Tongue (tissue), 2 donors: ENCODE measurements around the gene WLS. TPM values are rescaled to one million over a fixed set of nuclear protein-coding genes. Genes with fewer than 3 reads are reported as not detected.
"Not testable (repeated sequence)": the region's sequence is repeated elsewhere in the genome, so short reads cannot be mapped to it uniquely, and the experiment has no call there.

ENCODE experiments used
- DNase-seq: peaks from one replicate; pipeline ENCODE4 v3.0.0-alpha.2; 2015
- total RNA-seq: library from RNA; depleted of rRNA; stranded (reverse); fragments of >200 nt; gene quantifications from one replicate; pipeline ENCODE4 v1.2.3, GENCODE V29; 2014

The WLS gene
- total RNA-seq, 1 donor from 2014 or later = 140 TPM

DNA sequence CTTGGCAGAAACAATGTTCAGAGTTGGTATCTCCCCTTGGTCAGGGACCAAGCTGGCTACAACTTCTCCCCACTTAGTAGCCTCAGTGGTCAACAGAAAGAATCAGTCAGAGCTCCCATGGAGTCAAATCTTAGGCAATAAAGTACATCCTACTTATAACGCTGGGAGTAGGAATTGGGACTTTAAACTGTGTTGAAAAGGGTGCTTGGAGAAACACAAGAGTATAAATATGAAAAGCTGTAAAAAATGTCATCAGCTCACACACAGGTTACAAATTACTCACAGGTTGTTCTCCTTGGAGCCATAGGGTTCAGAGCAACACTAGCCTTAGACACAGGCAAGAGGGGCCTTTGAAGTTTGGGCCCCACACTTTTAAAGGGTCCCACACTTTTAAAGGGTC, 67.4 kb downstream of the WLS start:
- no peak for DNase-seq

DNA sequence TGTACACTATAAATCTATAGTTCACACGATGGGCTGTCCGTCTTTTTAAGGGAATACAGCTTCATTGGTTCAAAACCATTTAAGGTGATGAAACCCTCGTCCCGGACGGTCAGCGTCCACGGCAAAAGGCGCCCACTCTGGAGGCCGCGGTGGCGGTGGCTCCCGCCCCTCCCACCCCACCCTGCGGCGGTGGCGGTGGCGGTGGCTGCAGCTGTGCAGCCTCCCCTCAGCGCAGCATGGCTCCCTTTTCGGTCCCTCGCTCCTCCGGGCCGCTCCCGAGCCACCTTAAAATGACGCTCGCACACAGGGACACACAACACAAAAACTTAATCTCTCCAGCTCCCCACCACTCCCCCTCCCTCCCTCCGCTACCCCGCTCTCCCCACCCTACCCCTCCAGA, 69.1 kb downstream of the WLS start:
- DNase-seq = no peak

GRCh38 chr1:68162761-68163160, 69.6 kb downstream of the WLS start:
- no peak for DNase-seq

- not testable (repeated sequence) for DNase-seq
Measured at GRCh38 chr1:68161672-68162071, 70.7 kb downstream of the WLS start.

DNA sequence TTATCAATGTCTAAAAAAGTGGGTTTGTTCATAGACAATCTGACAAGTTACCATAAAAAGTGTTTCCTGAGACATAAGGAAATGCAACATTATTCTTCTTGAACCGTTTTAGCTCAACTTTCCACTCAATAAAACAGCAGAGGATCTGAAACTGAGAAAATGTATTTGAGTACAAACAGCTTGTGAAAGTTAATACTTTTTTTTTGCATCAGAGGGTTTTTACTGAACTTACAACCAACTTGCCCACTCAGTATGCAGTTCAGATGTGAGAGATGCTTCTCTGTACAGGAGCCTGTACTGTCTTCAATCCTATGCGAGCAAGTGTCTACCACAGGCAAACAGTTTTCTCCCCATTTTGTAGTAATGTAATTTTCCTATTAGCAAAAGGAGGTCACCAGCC, 71.4 kb downstream of the WLS start:
- DNase-seq = not testable (repeated sequence)

DNA sequence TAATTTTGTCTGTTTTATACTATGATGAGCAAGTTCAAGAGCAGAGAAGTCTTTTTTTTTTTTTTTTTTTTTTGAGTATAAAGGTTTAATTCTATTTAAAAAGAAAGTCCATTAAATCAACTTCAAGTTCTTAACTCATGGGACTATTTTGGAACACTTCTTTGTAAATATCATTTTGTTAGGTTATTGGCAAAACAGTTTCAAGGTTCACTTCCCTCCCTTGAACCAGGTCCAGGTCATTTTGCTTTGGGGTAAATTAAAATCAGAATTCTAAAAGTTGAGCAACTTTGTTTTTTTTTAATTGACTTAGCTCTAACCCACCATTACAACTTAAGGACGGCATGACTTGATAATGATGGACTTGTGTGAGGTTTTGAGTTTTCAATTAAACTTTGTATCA, 72.3 kb downstream of the WLS start:
- DNase-seq = no peak

DNA sequence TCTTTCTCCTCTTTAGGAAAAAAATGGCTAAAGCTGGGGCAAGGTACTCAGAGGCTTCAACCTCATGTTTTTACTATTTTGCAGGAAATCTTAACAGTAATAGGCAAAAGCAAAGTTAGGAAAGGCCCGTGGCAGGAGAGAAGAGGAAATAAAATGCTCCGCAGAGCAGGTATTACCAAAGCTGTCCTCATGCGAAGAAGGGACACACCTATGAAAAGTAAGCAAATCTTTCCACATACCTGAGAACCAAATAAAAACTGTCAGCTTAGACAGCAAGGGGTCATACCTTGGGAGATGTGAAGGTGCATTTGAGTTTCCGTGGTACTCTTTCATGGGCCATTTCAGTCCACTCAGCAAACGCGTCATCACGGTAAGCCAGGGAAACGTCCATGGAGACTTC, 73.5 kb downstream of the WLS start:
- DNase-seq = no peak

- DNase-seq = no peak
Measured at GRCh38 chr1:68157416-68157815, 74.9 kb downstream of the WLS start.

DNA sequence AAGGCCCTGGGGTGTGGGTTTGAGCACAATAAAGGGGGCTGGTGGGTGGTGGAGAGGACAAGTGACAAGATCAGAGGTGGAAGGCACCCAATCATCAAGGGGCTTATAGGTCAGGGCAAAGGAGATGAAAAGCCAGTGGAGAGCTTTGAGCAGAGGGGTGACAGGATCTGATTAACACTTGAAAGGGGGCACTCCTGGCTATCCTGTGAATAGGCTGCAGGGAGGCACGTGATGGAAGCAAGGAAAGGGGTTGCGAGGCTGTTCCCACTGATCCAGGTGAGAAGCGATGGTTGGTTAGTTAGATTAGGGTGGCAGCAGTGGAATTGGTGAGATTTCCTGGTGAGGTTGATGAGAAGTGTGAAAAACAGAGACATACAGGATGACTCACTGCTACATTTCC, 80.6 kb downstream of the WLS start:
- no peak for DNase-seq

GRCh38 chr1:68149907-68150306, 82.4 kb downstream of the WLS start:
- peak; percentile 74 for DNase-seq

DNA sequence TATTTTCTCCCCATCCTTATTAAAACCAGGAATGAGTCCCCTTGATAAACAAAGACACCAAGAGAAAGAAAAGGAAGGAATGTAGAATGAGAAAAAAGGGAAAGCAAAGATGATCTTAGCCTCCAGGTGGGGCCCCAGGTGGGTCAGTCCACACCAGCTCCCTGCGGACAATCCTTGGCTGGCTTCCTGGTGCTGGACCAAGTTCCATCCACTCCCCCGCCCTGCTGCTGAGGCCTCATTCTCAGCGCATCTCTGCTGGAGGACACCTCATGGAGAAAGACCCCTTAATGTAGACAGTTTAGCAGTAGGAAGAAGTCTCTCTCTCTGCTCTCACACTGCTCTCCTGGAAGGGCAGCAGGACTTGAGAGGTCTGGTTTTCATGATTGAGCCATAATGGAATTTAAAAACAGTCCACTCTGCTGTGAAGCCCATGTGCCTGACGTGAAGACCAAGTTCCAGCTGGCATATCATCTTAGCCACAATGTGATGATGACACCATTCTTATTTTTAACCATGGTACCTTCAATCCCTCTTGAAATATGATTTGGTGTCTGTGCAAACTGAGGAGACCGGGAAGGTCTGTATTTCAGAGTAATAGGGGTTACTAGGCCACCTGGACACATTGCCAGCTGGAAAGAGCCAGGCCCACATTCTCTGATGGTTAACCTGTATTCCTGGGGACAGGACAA, 83.1 kb downstream of the WLS start:
- peak; percentile 39 for DNase-seq

DNA sequence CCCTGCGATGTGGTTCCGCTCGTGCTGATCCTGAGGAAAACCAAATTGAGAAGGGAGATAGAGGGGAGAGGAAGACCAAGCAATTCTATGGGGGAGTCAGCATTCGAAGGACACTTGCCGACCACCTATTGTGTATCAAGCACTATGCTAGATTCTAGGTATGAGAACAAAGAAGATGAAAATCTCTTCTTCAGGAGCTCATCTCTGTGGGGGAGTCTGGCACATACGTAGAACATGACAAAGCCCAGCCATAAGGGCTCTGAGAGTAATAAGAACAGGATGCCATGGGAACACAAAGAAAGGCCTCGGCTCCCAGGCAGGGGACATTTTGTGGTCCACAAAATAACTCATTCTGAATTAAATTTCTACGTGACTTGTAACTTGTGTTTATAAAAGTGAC, 83.7 kb downstream of the WLS start:
- DNase-seq = no peak

DNA sequence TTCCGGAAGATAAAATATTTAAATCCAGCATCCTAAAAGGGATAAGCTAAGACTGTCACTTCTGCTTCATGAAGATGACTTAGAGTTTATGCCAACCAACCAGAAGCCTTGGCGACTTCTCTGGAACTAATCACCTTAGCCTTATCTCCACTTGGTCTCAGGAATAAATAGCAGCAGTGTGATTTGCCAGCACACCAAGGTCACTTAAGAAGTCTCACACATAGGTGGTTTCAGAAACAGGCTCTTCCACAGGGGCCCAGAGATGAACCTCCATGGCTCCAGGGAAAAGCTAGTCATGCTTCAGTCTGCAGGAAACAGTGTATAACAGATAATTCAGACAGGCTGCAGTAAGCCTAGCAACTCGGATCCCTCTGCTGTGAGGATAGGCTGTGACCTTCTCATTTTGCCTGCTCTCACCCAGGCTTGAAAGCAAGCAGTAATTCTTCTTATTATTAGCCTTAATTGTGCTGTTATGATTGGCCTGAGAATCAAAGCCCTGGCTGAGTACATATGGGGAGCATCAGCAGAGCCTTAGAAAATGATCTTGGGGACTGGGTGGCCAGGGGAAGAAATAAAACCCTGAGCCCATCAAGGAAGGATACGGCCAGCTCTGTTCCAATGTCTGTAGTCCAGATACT, 84.7 kb downstream of the WLS start:
- DNase-seq = no peak

GRCh38 chr1:68145418-68146126, 86.8 kb downstream of the WLS start:
- no peak for DNase-seq

DNA sequence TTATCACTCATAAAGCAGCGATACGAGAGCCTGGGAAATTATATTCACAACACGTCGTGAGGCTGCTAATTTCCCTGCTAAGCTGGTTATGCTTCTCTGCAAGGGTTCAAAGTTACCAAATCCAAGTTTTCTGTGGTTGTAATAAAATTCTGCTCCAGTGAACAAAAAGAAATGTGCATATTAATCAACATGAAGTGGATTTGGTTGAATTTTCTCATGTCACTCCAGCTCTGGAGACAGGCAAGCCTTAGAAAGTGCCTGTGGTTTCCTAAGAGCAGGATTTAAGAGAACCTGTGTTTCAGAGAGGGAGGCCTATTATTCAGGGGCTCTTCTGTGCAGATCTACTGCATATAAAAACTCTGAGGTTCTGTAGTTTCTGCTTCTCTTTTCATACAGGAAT, 87.5 kb downstream of the WLS start:
- DNase-seq = no peak

GRCh38 chr1:68143633-68144032, 88.7 kb downstream of the WLS start:
- DNase-seq = no peak

DNA sequence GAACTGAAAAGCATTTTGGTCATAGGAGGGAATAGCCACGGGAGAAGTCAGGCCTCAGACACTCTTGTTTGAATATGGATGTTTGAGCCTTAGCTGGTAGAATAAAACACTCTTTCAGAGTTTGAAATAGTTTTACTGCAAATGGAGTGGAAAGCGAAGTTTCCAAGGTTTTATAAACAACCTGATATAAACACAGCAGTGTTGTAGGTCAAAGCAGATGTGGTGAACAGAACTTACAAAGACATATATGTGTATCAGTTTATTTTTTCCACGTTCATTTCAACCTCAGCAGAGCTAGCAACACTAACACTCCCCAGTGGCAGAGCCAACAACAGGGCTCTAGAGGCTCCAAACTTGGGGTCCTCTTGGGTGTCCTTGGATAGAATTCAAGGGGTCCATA, 89.9 kb downstream of the WLS start:
- peak; percentile 45 for DNase-seq

DNA sequence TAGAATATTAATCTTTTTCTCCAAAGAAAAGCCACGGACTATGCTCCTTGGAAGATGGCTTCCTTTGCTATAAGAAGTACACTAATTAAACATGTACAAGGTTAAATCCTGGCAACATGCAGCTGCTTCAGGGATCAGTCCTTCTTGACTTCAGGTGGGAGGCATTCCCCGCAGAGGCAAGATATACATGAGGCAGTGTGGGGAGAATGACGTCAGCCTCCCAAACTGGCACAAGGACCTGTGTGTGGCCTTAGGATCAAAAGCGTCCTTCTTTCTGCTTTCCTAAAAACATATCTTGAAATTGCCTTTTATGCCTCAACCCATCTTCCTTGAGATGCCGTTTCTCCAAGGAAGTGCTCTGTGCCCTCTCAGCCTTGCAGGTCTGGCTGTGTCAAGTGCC, 90.3 kb downstream of the WLS start:
- peak; percentile 58 for DNase-seq

DNA sequence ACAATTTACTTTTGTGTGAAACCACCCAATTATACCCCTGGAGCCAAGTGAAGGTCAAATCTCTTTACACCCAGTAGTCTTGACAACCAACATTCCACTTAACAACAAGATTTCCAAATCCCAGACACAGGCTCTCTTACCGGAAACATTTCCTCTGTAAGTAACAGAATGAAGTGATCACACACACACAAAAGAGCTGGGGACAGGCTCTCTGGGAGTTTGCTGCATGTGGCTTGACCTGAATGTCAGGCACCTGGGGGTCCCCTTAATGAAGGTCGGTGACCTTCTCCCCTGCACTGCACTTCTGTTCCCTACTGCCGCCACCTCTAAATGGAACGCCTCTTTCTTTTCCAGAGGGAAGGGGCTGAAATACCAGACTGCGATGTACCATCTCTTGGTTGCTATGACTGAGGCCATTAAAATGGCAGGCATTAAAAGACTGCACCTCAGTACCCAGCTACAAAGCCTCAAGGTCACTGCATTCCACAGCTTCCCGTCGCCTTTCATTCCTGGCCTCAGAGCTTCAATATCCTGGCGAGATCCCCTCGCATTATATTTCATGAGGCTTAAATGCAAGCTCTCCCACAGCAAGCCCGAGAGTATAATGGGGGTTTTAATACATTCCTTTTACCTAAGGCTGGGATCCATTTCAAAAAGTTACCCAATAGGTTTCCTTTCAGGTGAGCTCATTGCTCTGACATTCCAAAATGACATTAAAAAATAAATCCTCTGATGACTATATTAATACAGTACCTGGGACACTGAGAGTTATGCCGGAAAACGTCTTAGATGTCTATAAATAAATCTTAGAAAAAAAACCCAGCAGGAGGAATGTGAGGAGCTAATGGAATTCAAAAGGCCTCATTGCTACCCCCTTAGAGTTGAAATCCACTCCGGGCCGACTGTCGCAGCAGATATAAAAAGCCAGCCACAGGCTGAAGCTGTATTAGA, 91.0 kb downstream of the WLS start:
- peak; percentile 74 for DNase-seq

- DNase-seq = peak; percentile 10
Measured at GRCh38 chr1:68140536-68140935, 91.8 kb downstream of the WLS start.

- no peak for DNase-seq
Measured at GRCh38 chr1:68136187-68136586, 96.1 kb downstream of the WLS start.

DNA sequence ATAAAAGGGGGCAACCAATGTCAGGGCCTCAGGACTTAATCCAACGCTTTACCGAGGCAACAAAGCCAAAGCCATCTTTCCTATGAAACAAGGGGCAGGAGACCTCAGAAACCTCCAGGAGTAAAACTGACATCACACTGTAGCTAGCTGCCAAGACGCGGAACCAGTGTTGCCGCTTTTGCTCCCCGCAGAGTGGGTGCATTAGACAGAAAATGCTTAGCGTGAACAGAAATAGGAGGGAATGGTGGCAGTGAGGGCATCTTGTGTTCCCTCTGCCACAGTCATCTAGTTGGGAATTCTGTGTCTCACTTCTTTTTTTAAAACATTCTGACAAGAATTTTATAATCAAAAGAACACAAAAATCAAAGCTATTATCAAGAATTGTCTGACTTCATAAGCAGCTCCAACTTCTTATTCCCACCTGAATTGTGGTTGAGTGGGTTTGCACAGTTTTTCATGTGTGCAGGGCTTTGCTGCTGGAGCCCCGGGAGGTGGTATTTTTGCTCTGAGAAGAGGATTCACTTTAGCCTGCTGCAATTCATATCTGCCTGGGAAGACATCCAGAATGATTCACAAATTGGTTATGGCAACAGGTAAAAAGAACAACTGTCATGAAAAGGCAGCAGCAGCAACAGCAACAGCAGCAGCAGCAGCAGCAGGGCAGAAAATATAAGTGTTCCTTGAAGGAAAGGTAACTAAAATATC, 99.7 kb downstream of the WLS start:
- DNase-seq = no peak
